HEK293T (cell line): Measurements from ENCODE around the gene DST.

Experiments
- ARNT ChIP-seq: fragments of 450-650 bp; IDR thresholded peaks from 2 replicates; pipeline ENCODE4 v1.6.1; 2017; ENCODE audit warnings: mild to moderate bottlenecking
- ELF4 ChIP-seq: fragments of 450-650 bp; IDR thresholded peaks from 2 replicates; pipeline ENCODE4 v1.6.1; 2017; ENCODE audit warnings: antibody characterized with exemption
- FOXA1 ChIP-seq: fragments of 450-650 bp; IDR thresholded peaks from 2 replicates; pipeline ENCODE4 v1.6.1; 2016; ENCODE audit warnings: mild to moderate bottlenecking
- FOXK2 ChIP-seq: fragments of 450-650 bp; IDR thresholded peaks from 2 replicates; pipeline ENCODE4 v1.6.1; 2016; ENCODE audit warnings: mild to moderate bottlenecking
- FOXM1 ChIP-seq: fragments of 450-650 bp; IDR thresholded peaks from 2 replicates; pipeline ENCODE4 v1.6.1; 2017; ENCODE audit warnings: mild to moderate bottlenecking, borderline replicate concordance
- HDGF ChIP-seq: fragments of 450-650 bp; IDR thresholded peaks from 2 replicates; pipeline ENCODE4 v1.6.1; 2017; ENCODE audit warnings: antibody characterized with exemption, borderline replicate concordance
- L3MBTL2 ChIP-seq: fragments of 450-650 bp; conservative IDR thresholded peaks from 2 replicates; pipeline ENCODE4 v1.6.1; 2016; ENCODE audit warnings: mild to moderate bottlenecking
- LEF1 ChIP-seq: fragments of 450-650 bp; IDR thresholded peaks from 2 replicates; pipeline ENCODE4 v1.6.1; 2017; ENCODE audit warnings: mild to moderate bottlenecking, borderline replicate concordance
- SP1 ChIP-seq: fragments of 450-650 bp; IDR thresholded peaks from 2 replicates; pipeline ENCODE4 v1.6.1; 2017
- TARDBP ChIP-seq: fragments of 450-650 bp; IDR thresholded peaks from 2 replicates; pipeline ENCODE4 v1.6.1; 2016
- ZNF384 ChIP-seq: fragments of 450-650 bp; IDR thresholded peaks from 2 replicates; pipeline ENCODE4 v1.6.1; 2016

GRCh38 chr6:56424064-56424463, 218.6 kb downstream of the DST start:
- TF ChIP-seq SP1 (no peak), FOXM1 (no peak), ZNF384 (no peak), HDGF (no peak), ARNT (no peak), TARDBP (no peak), L3MBTL2 (no peak), FOXA1 (no peak), ELF4 (no peak), FOXK2 (no peak), LEF1 (no peak)
